Activated CD4-positive, alpha-beta T cell treated with anti-CD3 and anti-CD28 coated beads, Interleukin-10, Interleukin-2, amounts not matched to agents 100 ng/mL and 50 ng/mL, durations not matched to agents 16 hours and 8 hours (primary cell): ENCODE measurements around the gene GSTM2.

ENCODE experiments used
- DNase-seq: peaks from one replicate; pipeline ENCODE4 v3.0.0-alpha.2; 2020

The GSTM2 gene

GRCh38 chr1:109718495-109718894, 50.6 kb downstream of the GSTM2 start:
- DNase-seq: no peak

- DNase-seq: peak; percentile 32
These were observed 51.5 kb downstream of the GSTM2 start for GRCh38 chr1:109719337-109719837.

- DNase-seq: no peak
These were observed 53.2 kb downstream of the GSTM2 start for GRCh38 chr1:109721042-109721441.

GRCh38 chr1:109721971-109722370, 54.1 kb downstream of the GSTM2 start:
- no peak for DNase-seq

- DNase-seq: no peak
These were observed 55.2 kb downstream of the GSTM2 start for GRCh38 chr1:109722908-109723691.
